Body of pancreas (tissue), 4 donors: ENCODE data around the gene SMIM14.

Experiments
- POLR2A ChIP-seq, 3 donors: fragments of 450-650 bp; IDR thresholded peaks; one replicate each; pipeline ENCODE4 v1.6.1; 2016; ENCODE audit warnings: antibody characterized with exemption in 3 of 3, mild to moderate bottlenecking in 2 of 3
- TF ChIP-seq, protein P1 (sequence below), 7 experiments: fragments of 450-650 bp in 4 of 7; fragments of 200-600 bp in 3 of 7; sonication (generic) in 3 of 7; IDR thresholded peaks; one replicate each; pipeline ENCODE4 v1.5.1; 2016 to 2019; ENCODE audit warnings: antibody characterized with exemption in 7 of 7

GRCh38 chr4:39543034-39543433, 95.6 kb downstream of the SMIM14 start:
- TF ChIP-seq, protein P1, sequence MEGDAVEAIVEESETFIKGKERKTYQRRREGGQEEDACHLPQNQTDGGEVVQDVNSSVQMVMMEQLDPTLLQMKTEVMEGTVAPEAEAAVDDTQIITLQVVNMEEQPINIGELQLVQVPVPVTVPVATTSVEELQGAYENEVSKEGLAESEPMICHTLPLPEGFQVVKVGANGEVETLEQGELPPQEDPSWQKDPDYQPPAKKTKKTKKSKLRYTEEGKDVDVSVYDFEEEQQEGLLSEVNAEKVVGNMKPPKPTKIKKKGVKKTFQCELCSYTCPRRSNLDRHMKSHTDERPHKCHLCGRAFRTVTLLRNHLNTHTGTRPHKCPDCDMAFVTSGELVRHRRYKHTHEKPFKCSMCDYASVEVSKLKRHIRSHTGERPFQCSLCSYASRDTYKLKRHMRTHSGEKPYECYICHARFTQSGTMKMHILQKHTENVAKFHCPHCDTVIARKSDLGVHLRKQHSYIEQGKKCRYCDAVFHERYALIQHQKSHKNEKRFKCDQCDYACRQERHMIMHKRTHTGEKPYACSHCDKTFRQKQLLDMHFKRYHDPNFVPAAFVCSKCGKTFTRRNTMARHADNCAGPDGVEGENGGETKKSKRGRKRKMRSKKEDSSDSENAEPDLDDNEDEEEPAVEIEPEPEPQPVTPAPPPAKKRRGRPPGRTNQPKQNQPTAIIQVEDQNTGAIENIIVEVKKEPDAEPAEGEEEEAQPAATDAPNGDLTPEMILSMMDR (IDR thresholded peaks at IDR 0.05) = no peak
- no peak for TF ChIP-seq POLR2A (IDR thresholded peaks at IDR 0.05)
